Measurements from ENCODE around the gene STAG3. TPM values are rescaled to one million over a fixed set of nuclear protein-coding genes. Genes with fewer than 3 reads are reported as not detected.
A peak's percentile ranks its signal among the peaks of the same experiment; 100 is the strongest.
"Not testable (repeated sequence)": the region's sequence is repeated elsewhere in the genome, so short reads cannot be mapped to it uniquely, and the experiment has no call there.

Gene STAG3
- total and polyA plus RNA-seq, 2 experiments from 2014 or later: 1.0 to 4.8 TPM

DNA sequence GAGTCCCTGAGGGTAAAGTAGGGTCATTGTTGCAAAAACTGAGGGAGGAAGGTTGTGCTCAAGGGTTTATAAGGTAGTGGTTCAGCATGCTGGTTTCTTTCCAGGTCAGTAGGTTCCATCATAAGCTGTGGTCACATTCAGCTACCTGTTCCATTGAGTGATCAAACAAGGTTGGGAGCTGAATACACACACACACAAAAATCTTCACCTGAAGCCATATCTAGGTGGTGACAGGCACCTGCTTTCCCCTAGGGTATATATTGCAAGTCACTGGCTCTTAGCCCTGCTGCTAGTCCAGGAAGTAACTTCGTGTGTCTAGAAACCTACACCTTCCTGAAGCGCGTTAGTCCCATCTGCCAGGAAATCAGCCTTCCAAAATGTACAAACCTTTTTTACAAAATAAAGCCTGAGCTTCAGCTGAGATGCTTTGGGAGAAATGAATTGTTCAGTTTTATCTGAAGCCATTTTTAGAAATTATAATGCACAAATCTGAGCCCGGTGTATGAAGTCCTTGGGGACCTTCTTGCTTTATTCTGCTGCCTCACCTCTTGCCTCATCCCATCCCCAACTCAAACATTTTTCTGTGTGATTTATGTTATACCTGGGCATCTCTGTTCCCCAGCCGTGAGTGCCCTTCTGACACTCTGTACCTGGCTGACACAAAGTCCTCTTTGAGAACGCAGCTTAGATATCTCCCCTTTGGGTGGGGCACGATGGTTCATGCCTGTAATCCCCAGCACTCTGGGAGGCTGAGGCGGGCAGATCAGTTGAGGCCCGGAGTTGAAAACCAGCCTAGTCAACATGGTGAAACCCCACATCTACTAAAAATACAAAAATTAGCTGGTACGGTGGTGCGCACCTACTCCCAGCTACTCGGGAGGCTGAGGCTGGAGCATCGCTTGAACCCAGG, 39.6 kb upstream of the STAG3 start:
- H3K79me2 ChIP-seq: no peaks in the 10 kb centered on the region
- no peaks in the 10 kb centered on the region for H4K20me1 ChIP-seq (ENCODE audit: insufficient read depth, poor library complexity, severe bottlenecking)
- no peaks in the 10 kb centered on the region for H3K9me3 ChIP-seq (ENCODE audit: low read depth)
- no peak overlapping the region for H3K27ac ChIP-seq
- H3K4me2 ChIP-seq: no peak overlapping the region
- TF ChIP-seq EZH2 (IDR thresholded peaks at IDR 0.05; ENCODE audit: borderline replicate concordance) (no peak), EZH2phosphoT487 (IDR thresholded peaks at IDR 0.05; ENCODE audit: low read depth, severe bottlenecking, unreplicated experiment) (no peak)
- TF ChIP-seq, protein P1, sequence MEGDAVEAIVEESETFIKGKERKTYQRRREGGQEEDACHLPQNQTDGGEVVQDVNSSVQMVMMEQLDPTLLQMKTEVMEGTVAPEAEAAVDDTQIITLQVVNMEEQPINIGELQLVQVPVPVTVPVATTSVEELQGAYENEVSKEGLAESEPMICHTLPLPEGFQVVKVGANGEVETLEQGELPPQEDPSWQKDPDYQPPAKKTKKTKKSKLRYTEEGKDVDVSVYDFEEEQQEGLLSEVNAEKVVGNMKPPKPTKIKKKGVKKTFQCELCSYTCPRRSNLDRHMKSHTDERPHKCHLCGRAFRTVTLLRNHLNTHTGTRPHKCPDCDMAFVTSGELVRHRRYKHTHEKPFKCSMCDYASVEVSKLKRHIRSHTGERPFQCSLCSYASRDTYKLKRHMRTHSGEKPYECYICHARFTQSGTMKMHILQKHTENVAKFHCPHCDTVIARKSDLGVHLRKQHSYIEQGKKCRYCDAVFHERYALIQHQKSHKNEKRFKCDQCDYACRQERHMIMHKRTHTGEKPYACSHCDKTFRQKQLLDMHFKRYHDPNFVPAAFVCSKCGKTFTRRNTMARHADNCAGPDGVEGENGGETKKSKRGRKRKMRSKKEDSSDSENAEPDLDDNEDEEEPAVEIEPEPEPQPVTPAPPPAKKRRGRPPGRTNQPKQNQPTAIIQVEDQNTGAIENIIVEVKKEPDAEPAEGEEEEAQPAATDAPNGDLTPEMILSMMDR (IDR thresholded peaks at IDR 0.05; ENCODE audit: poor library complexity): no peak
- H3K9me2 ChIP-seq (replicated peaks; ENCODE audit: insufficient read depth): no peaks in the 10 kb centered on the region
- no peaks in the 10 kb centered on the region for H3K4me1 ChIP-seq (ENCODE audit: insufficient read depth)
- 91% methylated on average over 13 of the region's 13 CpGs for WGBS (ENCODE audit: low lambda C conversion rate, missing lambda C conversion rate)
- no peak overlapping the region for H2AFZ ChIP-seq
- no peaks in the 10 kb centered on the region for H3K36me3 ChIP-seq (replicated peaks; ENCODE audit: insufficient read depth, low read depth)
- no peak for DNase-seq (ENCODE audit: low spot score)
- H3K4me3 ChIP-seq: no peak overlapping the region
- no peaks in the 10 kb centered on the region for H3K27me3 ChIP-seq

DNA sequence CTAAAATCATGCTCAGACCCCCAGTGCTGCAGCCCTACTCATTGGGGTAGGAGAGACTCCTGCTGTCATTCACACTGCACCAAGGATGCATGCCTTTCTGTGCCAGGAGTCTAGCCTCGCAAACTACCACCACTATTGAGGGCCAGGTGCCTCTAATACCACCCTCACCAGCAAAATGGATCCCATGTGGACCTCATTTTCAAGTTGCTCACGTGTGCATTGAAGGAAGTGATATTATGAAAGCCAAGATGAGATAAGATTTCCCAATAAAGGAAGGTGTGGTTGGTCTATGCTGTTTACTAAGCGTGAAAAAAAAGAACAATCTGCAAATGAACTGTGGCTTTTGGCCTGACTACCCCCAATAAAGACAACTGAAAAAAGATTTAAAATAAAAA, 36.2 kb upstream of the STAG3 start:
- H3K27me3 ChIP-seq: no peaks in the 10 kb centered on the region
- H3K36me3 ChIP-seq (replicated peaks; ENCODE audit: insufficient read depth, low read depth): no peaks in the 10 kb centered on the region
- 62% methylated on average over 3 of the region's 3 CpGs for WGBS (ENCODE audit: low lambda C conversion rate, missing lambda C conversion rate)
- no peak for TF ChIP-seq EZH2phosphoT487 (IDR thresholded peaks at IDR 0.05; ENCODE audit: low read depth, severe bottlenecking, unreplicated experiment)
- TF ChIP-seq EZH2 (IDR thresholded peaks at IDR 0.05; ENCODE audit: borderline replicate concordance): no peak
- TF ChIP-seq, protein P1 (IDR thresholded peaks at IDR 0.05; ENCODE audit: poor library complexity): no peak
- no peak overlapping the region for H3K4me2 ChIP-seq
- H3K27ac ChIP-seq: peak overlapping the region; percentile 70
- H3K4me3 ChIP-seq: no peak overlapping the region
- no peaks in the 10 kb centered on the region for H3K4me1 ChIP-seq (ENCODE audit: insufficient read depth)
- no peaks in the 10 kb centered on the region for H3K79me2 ChIP-seq
- no peak overlapping the region for H2AFZ ChIP-seq
- DNase-seq (ENCODE audit: low spot score): no peak
- H3K9me3 ChIP-seq (ENCODE audit: low read depth): no peaks in the 10 kb centered on the region
- no peaks in the 10 kb centered on the region for H3K9me2 ChIP-seq (replicated peaks; ENCODE audit: insufficient read depth)
- no peaks in the 10 kb centered on the region for H4K20me1 ChIP-seq (ENCODE audit: insufficient read depth, poor library complexity, severe bottlenecking)

DNA sequence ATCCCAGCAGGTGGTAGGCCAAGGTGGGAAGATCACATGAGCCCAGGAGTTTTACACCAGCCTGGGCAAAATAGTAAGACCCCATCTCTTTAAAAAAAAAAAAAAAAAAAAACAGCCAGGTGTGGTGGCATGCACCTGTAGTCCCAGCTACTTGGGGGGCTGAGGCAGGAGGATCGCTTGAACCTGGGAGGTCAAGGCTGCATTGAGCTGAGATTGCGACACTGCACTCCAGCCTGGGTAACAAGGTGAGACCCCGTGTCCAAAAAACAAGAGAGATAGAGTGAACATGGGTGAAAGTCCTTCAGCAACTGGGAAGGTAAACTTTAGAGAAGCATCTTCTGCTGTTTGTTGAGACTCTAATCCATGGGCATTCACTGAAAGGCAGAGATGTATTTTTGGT, 35.3 kb upstream of the STAG3 start:
- 96% methylated on average over 3 of the region's 3 CpGs for WGBS (ENCODE audit: low lambda C conversion rate, missing lambda C conversion rate)
- Histone ChIP-seq H3K9me3 (ENCODE audit: low read depth) (no peaks in the 10 kb centered on the region), H3K36me3 (replicated peaks; ENCODE audit: insufficient read depth, low read depth) (no peaks in the 10 kb centered on the region), H3K4me3 (no peak overlapping the region), H4K20me1 (ENCODE audit: insufficient read depth, poor library complexity, severe bottlenecking) (no peaks in the 10 kb centered on the region), H2AFZ (no peak overlapping the region), H3K27ac (no peak overlapping the region), H3K9me2 (replicated peaks; ENCODE audit: insufficient read depth) (no peaks in the 10 kb centered on the region), H3K4me1 (ENCODE audit: insufficient read depth) (no peaks in the 10 kb centered on the region), H3K4me2 (no peak overlapping the region), H3K79me2 (no peaks in the 10 kb centered on the region), H3K27me3 (no peaks in the 10 kb centered on the region)
- DNase-seq (ENCODE audit: low spot score): no peak
- TF ChIP-seq EZH2phosphoT487 (IDR thresholded peaks at IDR 0.05; ENCODE audit: low read depth, severe bottlenecking, unreplicated experiment) (no peak), EZH2 (IDR thresholded peaks at IDR 0.05; ENCODE audit: borderline replicate concordance) (no peak)
- TF ChIP-seq, protein P1 (IDR thresholded peaks at IDR 0.05; ENCODE audit: poor library complexity): no peak

DNA sequence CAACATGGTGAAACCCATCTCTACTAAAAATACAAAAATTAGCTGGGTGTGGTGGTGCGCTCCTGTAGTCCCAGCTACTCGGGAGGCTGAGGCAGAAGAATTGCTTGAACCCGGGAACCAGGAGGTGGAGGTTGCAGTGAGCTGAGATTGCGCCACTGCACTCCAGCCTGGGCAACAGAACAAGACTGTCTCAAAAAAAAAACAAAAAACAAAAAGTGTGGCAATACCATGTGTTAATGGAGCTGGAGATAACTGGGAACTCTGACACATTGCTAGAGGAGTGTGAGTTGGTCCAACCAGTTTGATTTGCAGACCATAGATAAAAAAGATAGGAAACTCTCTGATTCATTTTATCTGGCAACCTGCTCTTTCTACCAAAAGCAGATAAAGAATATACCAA, 31.4 kb upstream of the STAG3 start:
- not testable (repeated sequence) for H3K4me1 ChIP-seq (ENCODE audit: insufficient read depth); H3K27me3 ChIP-seq; H3K36me3 ChIP-seq (replicated peaks; ENCODE audit: insufficient read depth, low read depth); H4K20me1 ChIP-seq (ENCODE audit: insufficient read depth, poor library complexity, severe bottlenecking); H3K4me3 ChIP-seq; H2AFZ ChIP-seq; H3K9me3 ChIP-seq (ENCODE audit: low read depth); H3K27ac ChIP-seq; H3K9me2 ChIP-seq (replicated peaks; ENCODE audit: insufficient read depth); H3K4me2 ChIP-seq; DNase-seq (ENCODE audit: low spot score)
- peaks cover 25% of the 10 kb centered on the region for H3K79me2 ChIP-seq
- 93% methylated on average over 4 of the region's 4 CpGs for WGBS (ENCODE audit: low lambda C conversion rate, missing lambda C conversion rate)
